ENCODE data around the gene ERICH3. TPM values are rescaled to one million over a fixed set of nuclear protein-coding genes. Genes with fewer than 3 reads are reported as not detected.

Gene ERICH3
- total RNA-seq, 1 donor = not detected

GRCh38 chr1:74586253-74586897 is 87.2 kb downstream of the ERICH3 start:
- H3K4me3 ChIP-seq (ENCODE audit: low read depth, low read length) = peak overlapping the region; percentile 23
- DNase-seq (ENCODE audit: low read depth) = peak; percentile 2
- TF ChIP-seq, protein P1, sequence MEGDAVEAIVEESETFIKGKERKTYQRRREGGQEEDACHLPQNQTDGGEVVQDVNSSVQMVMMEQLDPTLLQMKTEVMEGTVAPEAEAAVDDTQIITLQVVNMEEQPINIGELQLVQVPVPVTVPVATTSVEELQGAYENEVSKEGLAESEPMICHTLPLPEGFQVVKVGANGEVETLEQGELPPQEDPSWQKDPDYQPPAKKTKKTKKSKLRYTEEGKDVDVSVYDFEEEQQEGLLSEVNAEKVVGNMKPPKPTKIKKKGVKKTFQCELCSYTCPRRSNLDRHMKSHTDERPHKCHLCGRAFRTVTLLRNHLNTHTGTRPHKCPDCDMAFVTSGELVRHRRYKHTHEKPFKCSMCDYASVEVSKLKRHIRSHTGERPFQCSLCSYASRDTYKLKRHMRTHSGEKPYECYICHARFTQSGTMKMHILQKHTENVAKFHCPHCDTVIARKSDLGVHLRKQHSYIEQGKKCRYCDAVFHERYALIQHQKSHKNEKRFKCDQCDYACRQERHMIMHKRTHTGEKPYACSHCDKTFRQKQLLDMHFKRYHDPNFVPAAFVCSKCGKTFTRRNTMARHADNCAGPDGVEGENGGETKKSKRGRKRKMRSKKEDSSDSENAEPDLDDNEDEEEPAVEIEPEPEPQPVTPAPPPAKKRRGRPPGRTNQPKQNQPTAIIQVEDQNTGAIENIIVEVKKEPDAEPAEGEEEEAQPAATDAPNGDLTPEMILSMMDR (IDR thresholded peaks at IDR 0.05; ENCODE audit: insufficient read depth, low read length) = no peak

DNA sequence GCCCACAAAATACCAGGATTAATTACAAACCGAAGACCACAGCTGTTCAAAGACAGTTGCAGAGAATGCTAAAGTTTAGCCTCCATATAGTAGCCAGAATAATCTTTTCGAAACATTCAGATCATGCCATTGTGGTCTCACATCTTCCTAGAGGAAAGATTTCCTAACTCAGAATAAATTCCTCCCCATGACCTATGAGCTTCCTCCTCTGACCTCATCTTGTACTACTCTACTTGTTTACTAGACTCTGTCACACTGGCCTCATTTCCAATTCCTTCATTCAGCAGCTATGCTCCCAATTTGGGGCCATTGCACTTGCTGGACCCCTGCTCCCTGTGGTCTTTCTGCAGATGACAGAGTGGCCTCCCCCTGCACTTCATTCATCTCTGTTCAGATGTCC is 89.4 kb downstream of the ERICH3 start:
- TF ChIP-seq, protein P1 (IDR thresholded peaks at IDR 0.05; ENCODE audit: insufficient read depth, low read length) = no peak
- no peak overlapping the region for H3K4me3 ChIP-seq (ENCODE audit: low read depth, low read length)
- DNase-seq (ENCODE audit: low read depth) = no peak

DNA sequence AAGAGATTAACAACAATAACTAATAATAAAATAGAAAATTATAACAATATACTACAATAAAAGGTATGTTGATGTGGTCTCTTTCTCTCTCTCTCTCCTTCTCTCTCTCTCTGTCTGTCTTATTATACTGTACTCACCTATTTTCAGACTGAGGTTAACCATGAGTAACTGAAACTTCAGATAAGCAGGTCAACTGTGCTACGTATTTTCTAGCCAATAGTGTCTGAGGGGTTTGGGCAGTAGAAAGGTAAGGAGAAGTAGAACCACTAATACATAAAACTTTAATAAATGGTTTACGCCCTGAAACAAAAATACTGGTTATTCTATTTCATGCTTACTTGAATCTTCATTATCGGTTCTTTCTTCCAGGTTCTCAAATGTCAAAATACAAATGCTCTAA is 90.2 kb downstream of the ERICH3 start:
- H3K4me3 ChIP-seq (ENCODE audit: low read depth, low read length) = no peak overlapping the region
- TF ChIP-seq, protein P1 (IDR thresholded peaks at IDR 0.05; ENCODE audit: insufficient read depth, low read length) = no peak
- DNase-seq (ENCODE audit: low read depth) = no peak

GRCh38 chr1:74579425-74579824 is 94.2 kb downstream of the ERICH3 start:
- H3K4me3 ChIP-seq (ENCODE audit: low read depth, low read length) = no peak overlapping the region
- TF ChIP-seq, protein P1 (IDR thresholded peaks at IDR 0.05; ENCODE audit: insufficient read depth, low read length) = no peak
- DNase-seq (ENCODE audit: low read depth) = no peak

- DNase-seq (ENCODE audit: low read depth) = no peak
- no peak overlapping the region for H3K4me3 ChIP-seq (ENCODE audit: low read depth, low read length)
- TF ChIP-seq, protein P1 (IDR thresholded peaks at IDR 0.05; ENCODE audit: insufficient read depth, low read length) = no peak
Measured at GRCh38 chr1:74578101-74578500, 95.5 kb downstream of the ERICH3 start.

GRCh38 chr1:74571891-74572290 is 101.7 kb downstream of the ERICH3 start:
- DNase-seq (ENCODE audit: low read depth) = no peak
- TF ChIP-seq, protein P1 (IDR thresholded peaks at IDR 0.05; ENCODE audit: insufficient read depth, low read length) = no peak
- H3K4me3 ChIP-seq (ENCODE audit: low read depth, low read length) = no peak overlapping the region

DNA sequence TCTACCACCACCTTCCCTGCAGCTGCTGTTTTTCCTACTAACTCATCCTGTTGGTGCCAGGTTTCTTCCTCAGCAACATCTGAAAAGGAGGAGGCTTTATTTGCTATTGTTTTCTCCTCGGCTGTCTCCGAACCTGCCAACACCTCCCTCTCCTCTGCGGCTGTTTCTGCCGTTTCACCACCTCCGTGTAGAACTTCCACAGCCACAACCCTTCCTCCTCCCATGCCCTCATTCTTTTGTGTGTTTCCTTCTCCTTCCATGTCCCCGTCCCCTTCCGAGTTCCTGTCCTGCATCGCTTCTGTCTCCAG is 102.1 kb downstream of the ERICH3 start:
- no peak for DNase-seq (ENCODE audit: low read depth)
- TF ChIP-seq, protein P1 (IDR thresholded peaks at IDR 0.05; ENCODE audit: insufficient read depth, low read length) = no peak
- no peak overlapping the region for H3K4me3 ChIP-seq (ENCODE audit: low read depth, low read length)

All from fibroblast of the aortic adventitia (primary cell).